ENCODE data around the gene CCDC32.
"Not testable (repeated sequence)": the region's sequence is repeated elsewhere in the genome, so short reads cannot be mapped to it uniquely, and the experiment has no call there.

The CCDC32 gene

DNA sequence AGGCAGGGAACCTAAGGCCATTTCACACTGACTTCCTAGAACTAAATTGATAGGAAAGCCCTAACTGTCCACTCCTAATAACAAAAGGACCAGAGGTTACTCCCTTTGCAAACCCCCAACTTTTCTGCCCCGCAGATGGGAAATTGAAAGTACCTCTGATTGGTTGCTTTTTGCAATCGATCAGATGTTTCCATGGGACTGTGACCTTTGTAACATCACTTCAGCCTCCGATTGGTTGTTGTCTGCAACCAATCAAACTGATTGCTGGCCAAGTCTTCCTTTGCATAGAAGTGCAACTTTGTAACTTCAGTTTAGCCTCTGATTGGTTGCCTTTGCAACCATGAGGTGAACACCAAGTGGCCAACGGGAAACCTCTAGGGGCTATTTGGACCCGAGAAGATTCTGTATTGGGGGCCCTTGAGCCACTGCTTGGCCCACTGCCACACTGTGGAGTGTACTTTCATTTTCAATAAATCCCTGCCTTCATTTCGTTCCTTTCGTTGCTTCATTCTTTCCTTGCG is 17.9 kb upstream of the CCDC32 start:
- no peak for DNase-seq
- H3K27ac ChIP-seq (ENCODE audit: low read length), result no peak overlapping the region
- no peaks in the 10 kb centered on the region for H3K9me3 ChIP-seq (replicated peaks; ENCODE audit: insufficient read depth, low read length)
- no peak overlapping the region for H3K4me3 ChIP-seq (ENCODE audit: low read length)
- no peaks in the 10 kb centered on the region for H3K4me1 ChIP-seq (ENCODE audit: low read length)
- H3K9ac ChIP-seq (ENCODE audit: low read length), result no peak overlapping the region
- no peaks in the 10 kb centered on the region for H3K36me3 ChIP-seq (replicated peaks; ENCODE audit: insufficient read depth, low read length)
- no peaks in the 10 kb centered on the region for H4K20me1 ChIP-seq (ENCODE audit: insufficient read depth, low read length)
- TF ChIP-seq EZH2phosphoT487 (IDR thresholded peaks at IDR 0.05; ENCODE audit: low read length), result no peak
- TF ChIP-seq CTCF (IDR thresholded peaks at IDR 0.05; ENCODE audit: low read length), result no peak
- TF ChIP-seq EZH2 (optimal IDR thresholded peaks at IDR 0.05; ENCODE audit: low read depth, low read length), result no peak
- H3F3A ChIP-seq (ENCODE audit: insufficient read depth, low read length), result no peaks in the 10 kb centered on the region
- H3K4me2 ChIP-seq (ENCODE audit: low read depth, low read length), result no peak overlapping the region
- H3K27me3 ChIP-seq (replicated peaks; ENCODE audit: insufficient read depth, low read length), result no peaks in the 10 kb centered on the region
- no peaks in the 10 kb centered on the region for H3K79me2 ChIP-seq (ENCODE audit: low read length)
- no peak overlapping the region for H2AFZ ChIP-seq (ENCODE audit: low read length)
- H3K9me2 ChIP-seq (replicated peaks; ENCODE audit: insufficient read depth, low read length), result no peaks in the 10 kb centered on the region

DNA sequence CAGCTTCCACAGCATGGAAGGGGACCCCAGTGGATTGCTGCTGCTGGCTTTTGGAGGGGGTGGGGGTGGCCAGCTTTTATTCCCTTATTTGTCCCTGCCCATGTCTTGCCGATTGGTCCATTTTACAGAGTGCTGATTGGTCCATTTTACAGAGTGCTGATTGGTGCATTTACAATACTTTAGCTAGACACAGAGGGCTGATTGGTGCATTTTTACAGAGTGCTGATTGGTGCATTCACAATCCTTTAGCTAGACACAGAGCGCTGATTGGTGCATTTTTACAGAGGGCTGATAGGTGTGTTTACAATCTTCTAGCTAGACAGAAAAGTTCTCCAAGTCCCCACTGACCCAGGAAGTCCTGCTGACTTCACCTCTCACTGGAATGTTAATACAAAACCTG is 17.0 kb upstream of the CCDC32 start:
- not testable (repeated sequence) for H3K9ac ChIP-seq (ENCODE audit: low read length); H2AFZ ChIP-seq (ENCODE audit: low read length); H3K27me3 ChIP-seq (replicated peaks; ENCODE audit: insufficient read depth, low read length); H3K27ac ChIP-seq (ENCODE audit: low read length); H3K4me3 ChIP-seq (ENCODE audit: low read length); H3K36me3 ChIP-seq (replicated peaks; ENCODE audit: insufficient read depth, low read length); H3F3A ChIP-seq (ENCODE audit: insufficient read depth, low read length); H3K4me2 ChIP-seq (ENCODE audit: low read depth, low read length); H3K4me1 ChIP-seq (ENCODE audit: low read length); H3K9me2 ChIP-seq (replicated peaks; ENCODE audit: insufficient read depth, low read length); H3K79me2 ChIP-seq (ENCODE audit: low read length); H4K20me1 ChIP-seq (ENCODE audit: insufficient read depth, low read length); H3K9me3 ChIP-seq (replicated peaks; ENCODE audit: insufficient read depth, low read length); DNase-seq

- H3K4me3 ChIP-seq (ENCODE audit: low read length), result no peak overlapping the region
- DNase-seq, result no peak
- H3K4me2 ChIP-seq (ENCODE audit: low read depth, low read length), result no peak overlapping the region
- H3F3A ChIP-seq (ENCODE audit: insufficient read depth, low read length), result 0 out of 2 replicates have a peak, but pooled peaks cover under 1% of the 10 kb centered on the region
- H3K79me2 ChIP-seq (ENCODE audit: low read length), result no peaks in the 10 kb centered on the region
- H4K20me1 ChIP-seq (ENCODE audit: insufficient read depth, low read length), result no peaks in the 10 kb centered on the region
- no peaks in the 10 kb centered on the region for H3K9me2 ChIP-seq (replicated peaks; ENCODE audit: insufficient read depth, low read length)
- no peaks in the 10 kb centered on the region for H3K27me3 ChIP-seq (replicated peaks; ENCODE audit: insufficient read depth, low read length)
- no peak overlapping the region for H3K9ac ChIP-seq (ENCODE audit: low read length)
- TF ChIP-seq CTCF (IDR thresholded peaks at IDR 0.05; ENCODE audit: low read length) (no peak), EZH2 (optimal IDR thresholded peaks at IDR 0.05; ENCODE audit: low read depth, low read length) (no peak), EZH2phosphoT487 (IDR thresholded peaks at IDR 0.05; ENCODE audit: low read length) (no peak)
- no peaks in the 10 kb centered on the region for H3K4me1 ChIP-seq (ENCODE audit: low read length)
- H3K9me3 ChIP-seq (replicated peaks; ENCODE audit: insufficient read depth, low read length), result no peaks in the 10 kb centered on the region
- no peak overlapping the region for H3K27ac ChIP-seq (ENCODE audit: low read length)
- H3K36me3 ChIP-seq (replicated peaks; ENCODE audit: insufficient read depth, low read length), result no peaks in the 10 kb centered on the region
- H2AFZ ChIP-seq (ENCODE audit: low read length), result no peak overlapping the region
Observed at GRCh38 chr15:40578892-40579291, 14.1 kb upstream of the CCDC32 start.

GRCh38 chr15:40576914-40577313 is 12.1 kb upstream of the CCDC32 start:
- DNase-seq; H3K4me1 ChIP-seq (ENCODE audit: low read length); H4K20me1 ChIP-seq (ENCODE audit: insufficient read depth, low read length); H3K9ac ChIP-seq (ENCODE audit: low read length); H3F3A ChIP-seq (ENCODE audit: insufficient read depth, low read length); H2AFZ ChIP-seq (ENCODE audit: low read length); H3K79me2 ChIP-seq (ENCODE audit: low read length); H3K9me2 ChIP-seq (replicated peaks; ENCODE audit: insufficient read depth, low read length); H3K4me3 ChIP-seq (ENCODE audit: low read length); H3K27me3 ChIP-seq (replicated peaks; ENCODE audit: insufficient read depth, low read length); H3K4me2 ChIP-seq (ENCODE audit: low read depth, low read length); H3K36me3 ChIP-seq (replicated peaks; ENCODE audit: insufficient read depth, low read length); H3K9me3 ChIP-seq (replicated peaks; ENCODE audit: insufficient read depth, low read length); H3K27ac ChIP-seq (ENCODE audit: low read length): not testable (repeated sequence)

All from MM.1S (cell line).